HG02610 (cell line): ENCODE measurements around the gene WASHC2A.
"Not testable (repeated sequence)": the region's sequence is repeated elsewhere in the genome, so short reads cannot be mapped to it uniquely, and the experiment has no call there.

Experiments used
- ATAC-seq: cut with Tn5 transposase; IDR thresholded peaks from one replicate; pipeline ENCODE4 v1.9.1; 2021; ENCODE audit warnings: mild to moderate bottlenecking, moderate library complexity; ENCODE audit not compliant: unreplicated experiment

Gene WASHC2A

DNA sequence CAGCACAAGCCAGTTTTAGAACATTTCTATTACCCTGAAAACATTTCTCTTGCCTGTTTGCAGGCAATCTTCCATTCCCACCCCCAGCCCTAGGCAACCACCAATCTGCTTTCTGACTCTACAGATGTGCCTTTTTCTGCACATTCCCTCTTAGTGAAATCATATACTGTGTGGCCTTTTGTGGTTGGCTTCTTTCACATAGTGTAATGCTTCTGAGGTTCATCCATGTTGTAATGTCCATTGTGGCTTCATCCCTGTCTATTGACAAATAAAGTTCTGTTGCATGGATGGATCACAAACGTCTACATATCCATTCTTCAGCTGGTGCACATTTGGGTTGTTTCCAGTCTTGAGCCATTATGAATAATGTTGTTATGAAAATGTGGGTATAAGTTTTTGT is 77.8 kb downstream of the WASHC2A start:
- not testable (repeated sequence) for ATAC-seq

DNA sequence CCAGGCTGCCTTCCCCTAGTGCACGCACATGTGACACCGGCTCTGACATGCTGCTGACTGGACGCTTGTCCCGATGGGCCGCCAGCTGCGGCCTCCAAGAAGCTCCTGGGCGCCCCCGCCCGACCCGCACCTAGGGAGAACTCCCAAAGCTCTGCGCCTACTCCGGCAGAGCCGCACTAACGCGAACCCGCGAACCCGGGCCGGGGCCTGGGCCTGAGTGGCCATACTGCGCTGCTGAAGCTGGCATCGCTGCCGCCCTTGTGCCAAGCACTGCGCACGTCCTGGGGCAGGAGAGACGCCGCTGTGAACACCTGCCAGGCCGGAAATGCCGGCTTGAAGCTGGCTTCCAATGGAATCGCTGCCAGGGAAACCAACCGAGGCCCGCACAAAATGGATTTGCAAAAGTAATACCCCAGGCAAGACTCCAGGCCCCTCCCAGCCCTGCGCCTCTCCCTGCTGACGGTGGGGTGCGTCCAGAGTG is 85.1 kb downstream of the WASHC2A start:
- ATAC-seq, result no peak

- ATAC-seq, result not testable (repeated sequence)
These were observed 90.1 kb downstream of the WASHC2A start for GRCh38 chr10:50157868-50158267.

- not testable (repeated sequence) for ATAC-seq
These were observed 92.1 kb downstream of the WASHC2A start for GRCh38 chr10:50159856-50160255.

- ATAC-seq, result not testable (repeated sequence)
These were observed 97.3 kb downstream of the WASHC2A start for GRCh38 chr10:50165038-50165437.

- ATAC-seq, result not testable (repeated sequence)
These were observed 100.1 kb downstream of the WASHC2A start for GRCh38 chr10:50167833-50168232.

- ATAC-seq, result not testable (repeated sequence)
These were observed 101.8 kb downstream of the WASHC2A start for GRCh38 chr10:50169506-50169905.

GRCh38 chr10:50174788-50175525 is 107.2 kb downstream of the WASHC2A start:
- ATAC-seq, result not testable (repeated sequence)
